ENCODE results near the gene CMBL. TPM values are rescaled to one million over a fixed set of nuclear protein-coding genes. Genes with fewer than 3 reads are reported as not detected.

The CMBL gene
- total and polyA plus RNA-seq, 2 experiments from 2014 or later, result 20.8 to 24.1 TPM

DNA sequence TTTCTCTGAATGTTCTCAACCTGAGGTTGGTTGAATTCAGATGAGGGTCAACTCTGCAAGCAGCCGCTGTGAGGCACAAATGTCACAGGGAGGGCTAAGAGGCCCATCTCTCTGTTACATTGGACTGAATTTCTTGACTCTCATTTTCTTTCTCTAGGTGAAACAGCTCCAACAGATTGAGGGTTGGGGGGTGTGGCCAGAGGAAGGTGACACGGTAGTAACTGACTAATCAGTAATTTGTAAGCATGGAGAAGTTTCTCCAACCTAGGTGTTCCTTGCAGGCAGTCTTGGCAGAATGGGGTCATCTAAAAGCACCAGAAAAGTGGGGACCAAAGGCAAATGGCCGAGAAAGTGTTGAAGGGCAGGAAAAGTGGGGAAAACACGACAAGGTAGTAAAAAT lies 40.9 kb downstream of the CMBL start:
- Histone ChIP-seq H3K27ac (peak overlapping the region; percentile 84), H3K27me3 (no peaks in the 10 kb centered on the region), H3K4me1 (ENCODE audit: insufficient read depth) (peaks cover 5% of the 10 kb centered on the region), H2AFZ (no peak overlapping the region), H3K4me3 (no peak overlapping the region), H3K4me2 (no peak overlapping the region), H3K79me2 (no peaks in the 10 kb centered on the region), H3K9me2 (replicated peaks; ENCODE audit: insufficient read depth) (no peaks in the 10 kb centered on the region), H3K9me3 (ENCODE audit: low read depth) (no peaks in the 10 kb centered on the region), H4K20me1 (ENCODE audit: insufficient read depth, poor library complexity, severe bottlenecking) (no peaks in the 10 kb centered on the region), H3K36me3 (replicated peaks; ENCODE audit: insufficient read depth, low read depth) (peaks cover 4% of the 10 kb centered on the region)
- DNase-seq (ENCODE audit: low spot score), result peak; percentile 32
- TF ChIP-seq, protein P1, sequence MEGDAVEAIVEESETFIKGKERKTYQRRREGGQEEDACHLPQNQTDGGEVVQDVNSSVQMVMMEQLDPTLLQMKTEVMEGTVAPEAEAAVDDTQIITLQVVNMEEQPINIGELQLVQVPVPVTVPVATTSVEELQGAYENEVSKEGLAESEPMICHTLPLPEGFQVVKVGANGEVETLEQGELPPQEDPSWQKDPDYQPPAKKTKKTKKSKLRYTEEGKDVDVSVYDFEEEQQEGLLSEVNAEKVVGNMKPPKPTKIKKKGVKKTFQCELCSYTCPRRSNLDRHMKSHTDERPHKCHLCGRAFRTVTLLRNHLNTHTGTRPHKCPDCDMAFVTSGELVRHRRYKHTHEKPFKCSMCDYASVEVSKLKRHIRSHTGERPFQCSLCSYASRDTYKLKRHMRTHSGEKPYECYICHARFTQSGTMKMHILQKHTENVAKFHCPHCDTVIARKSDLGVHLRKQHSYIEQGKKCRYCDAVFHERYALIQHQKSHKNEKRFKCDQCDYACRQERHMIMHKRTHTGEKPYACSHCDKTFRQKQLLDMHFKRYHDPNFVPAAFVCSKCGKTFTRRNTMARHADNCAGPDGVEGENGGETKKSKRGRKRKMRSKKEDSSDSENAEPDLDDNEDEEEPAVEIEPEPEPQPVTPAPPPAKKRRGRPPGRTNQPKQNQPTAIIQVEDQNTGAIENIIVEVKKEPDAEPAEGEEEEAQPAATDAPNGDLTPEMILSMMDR (IDR thresholded peaks at IDR 0.05; ENCODE audit: poor library complexity), result no peak
- no peak for TF ChIP-seq EZH2 (IDR thresholded peaks at IDR 0.05; ENCODE audit: borderline replicate concordance)
- no peak for TF ChIP-seq EZH2phosphoT487 (IDR thresholded peaks at IDR 0.05; ENCODE audit: low read depth, severe bottlenecking, unreplicated experiment)
- WGBS (ENCODE audit: low lambda C conversion rate, missing lambda C conversion rate), result 79% methylated on average over 4 of the region's 4 CpGs

DNA sequence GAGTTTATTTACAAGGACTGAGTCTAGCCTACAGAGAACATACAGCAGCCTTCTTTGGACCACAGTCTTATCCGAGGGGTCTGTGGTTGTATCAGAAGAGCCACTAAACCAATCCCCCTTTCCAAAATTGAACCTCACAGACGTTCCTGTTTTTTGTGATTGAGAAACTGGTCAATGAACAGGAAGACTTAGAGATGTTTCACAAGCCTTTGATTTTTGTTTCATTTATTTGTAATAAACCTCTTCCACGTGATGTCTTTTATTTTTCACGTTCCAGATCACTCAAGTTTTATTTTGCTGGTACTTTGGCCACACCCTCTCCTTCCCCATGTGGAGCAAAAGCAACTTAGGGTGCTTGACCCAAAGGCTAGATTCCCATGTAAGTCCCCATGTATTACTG lies 41.6 kb downstream of the CMBL start:
- H3K4me1 ChIP-seq (ENCODE audit: insufficient read depth), result peaks cover 5% of the 10 kb centered on the region
- H3K4me2 ChIP-seq, result no peak overlapping the region
- H3K9me2 ChIP-seq (replicated peaks; ENCODE audit: insufficient read depth), result no peaks in the 10 kb centered on the region
- 90% methylated on average over 4 of the region's 4 CpGs for WGBS (ENCODE audit: low lambda C conversion rate, missing lambda C conversion rate)
- H3K27ac ChIP-seq, result peak overlapping the region; percentile 84
- H3K79me2 ChIP-seq, result no peaks in the 10 kb centered on the region
- DNase-seq (ENCODE audit: low spot score), result no peak
- peaks cover 4% of the 10 kb centered on the region for H3K36me3 ChIP-seq (replicated peaks; ENCODE audit: insufficient read depth, low read depth)
- no peak overlapping the region for H3K4me3 ChIP-seq
- TF ChIP-seq EZH2 (IDR thresholded peaks at IDR 0.05; ENCODE audit: borderline replicate concordance), result no peak
- TF ChIP-seq, protein P1 (IDR thresholded peaks at IDR 0.05; ENCODE audit: poor library complexity), result no peak
- no peak for TF ChIP-seq EZH2phosphoT487 (IDR thresholded peaks at IDR 0.05; ENCODE audit: low read depth, severe bottlenecking, unreplicated experiment)
- no peak overlapping the region for H2AFZ ChIP-seq
- H3K27me3 ChIP-seq, result no peaks in the 10 kb centered on the region
- H4K20me1 ChIP-seq (ENCODE audit: insufficient read depth, poor library complexity, severe bottlenecking), result no peaks in the 10 kb centered on the region
- no peaks in the 10 kb centered on the region for H3K9me3 ChIP-seq (ENCODE audit: low read depth)

DNA sequence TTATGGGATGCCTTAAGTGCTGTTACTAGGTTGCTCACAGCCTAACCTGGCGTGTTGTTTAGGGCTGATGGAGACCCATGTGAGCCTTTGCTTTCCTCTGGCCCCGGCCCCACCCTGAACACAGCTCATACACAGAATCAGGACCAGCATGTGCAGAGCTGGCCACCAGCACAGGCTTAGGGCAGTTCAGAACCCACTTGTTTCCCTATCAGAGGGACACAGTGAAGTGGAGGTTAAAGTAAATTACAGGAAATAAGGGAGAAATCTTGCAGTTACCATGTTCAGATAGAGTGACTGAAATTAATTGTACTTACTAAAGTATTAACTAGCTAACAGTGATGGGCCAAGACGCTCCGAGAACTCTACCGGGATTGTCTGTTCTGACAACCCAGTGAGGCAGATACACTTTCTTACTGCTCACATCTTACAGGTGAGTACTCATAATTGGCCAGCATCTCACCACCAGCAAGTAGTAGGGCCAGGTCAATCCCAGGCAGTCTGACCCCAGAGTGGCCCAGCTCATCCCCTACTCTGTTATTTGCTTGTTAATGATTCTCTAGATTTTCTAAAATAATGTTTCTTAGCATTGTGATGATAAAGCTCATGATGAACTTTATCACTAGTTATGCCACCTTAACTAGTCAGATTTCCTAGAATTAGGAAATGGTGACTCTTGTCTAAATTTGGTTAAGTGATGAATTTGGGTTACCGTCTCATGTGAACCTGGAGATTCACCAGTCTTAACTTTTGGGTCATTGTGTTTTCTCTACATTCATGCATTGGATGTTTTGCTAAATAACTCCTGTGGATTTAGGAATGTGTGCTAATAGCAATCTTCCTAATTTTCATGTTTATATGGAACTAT lies 42.2 kb downstream of the CMBL start:
- H3K4me2 ChIP-seq, result no peak overlapping the region
- WGBS (ENCODE audit: low lambda C conversion rate, missing lambda C conversion rate), result 64% methylated on average over 6 of the region's 6 CpGs
- H3K4me3 ChIP-seq, result no peak overlapping the region
- no peaks in the 10 kb centered on the region for H3K27me3 ChIP-seq
- H2AFZ ChIP-seq, result no peak overlapping the region
- peaks cover 5% of the 10 kb centered on the region for H3K4me1 ChIP-seq (ENCODE audit: insufficient read depth)
- peaks cover 4% of the 10 kb centered on the region for H3K36me3 ChIP-seq (replicated peaks; ENCODE audit: insufficient read depth, low read depth)
- no peaks in the 10 kb centered on the region for H4K20me1 ChIP-seq (ENCODE audit: insufficient read depth, poor library complexity, severe bottlenecking)
- H3K9me3 ChIP-seq (ENCODE audit: low read depth), result no peaks in the 10 kb centered on the region
- TF ChIP-seq EZH2 (IDR thresholded peaks at IDR 0.05; ENCODE audit: borderline replicate concordance), result no peak
- peak overlapping the region; percentile 26 for H3K27ac ChIP-seq
- H3K79me2 ChIP-seq, result no peaks in the 10 kb centered on the region
- DNase-seq (ENCODE audit: low spot score), result no peak
- H3K9me2 ChIP-seq (replicated peaks; ENCODE audit: insufficient read depth), result no peaks in the 10 kb centered on the region

DNA sequence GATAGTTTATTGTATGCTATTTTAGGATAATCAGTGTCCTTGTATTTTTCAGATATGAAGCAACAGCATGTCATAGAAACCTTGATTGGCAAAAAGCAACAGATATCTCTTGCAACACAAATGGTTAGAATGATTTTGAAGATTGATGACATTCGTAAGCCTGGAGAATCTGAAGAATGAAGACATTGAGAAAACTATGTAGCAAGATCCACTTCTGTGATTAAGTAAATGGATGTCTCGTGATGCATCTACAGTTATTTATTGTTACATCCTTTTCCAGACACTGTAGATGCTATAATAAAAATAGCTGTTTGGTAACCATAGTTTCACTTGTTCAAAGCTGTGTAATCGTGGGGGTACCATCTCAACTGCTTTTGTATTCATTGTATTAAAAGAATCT lies 43.1 kb downstream of the CMBL start:
- Histone ChIP-seq H3K4me1 (ENCODE audit: insufficient read depth) (peaks cover 5% of the 10 kb centered on the region), H2AFZ (no peak overlapping the region), H3K79me2 (no peaks in the 10 kb centered on the region), H3K4me2 (no peak overlapping the region), H3K9me3 (ENCODE audit: low read depth) (no peaks in the 10 kb centered on the region), H3K9me2 (replicated peaks; ENCODE audit: insufficient read depth) (no peaks in the 10 kb centered on the region), H3K36me3 (replicated peaks; ENCODE audit: insufficient read depth, low read depth) (peaks cover 4% of the 10 kb centered on the region), H3K27ac (peak overlapping the region; percentile 26), H3K27me3 (no peaks in the 10 kb centered on the region), H4K20me1 (ENCODE audit: insufficient read depth, poor library complexity, severe bottlenecking) (no peaks in the 10 kb centered on the region), H3K4me3 (no peak overlapping the region)
- WGBS (ENCODE audit: low lambda C conversion rate, missing lambda C conversion rate), result 69% methylated on average over 3 of the region's 3 CpGs
- TF ChIP-seq EZH2 (IDR thresholded peaks at IDR 0.05; ENCODE audit: borderline replicate concordance), result no peak
- TF ChIP-seq, protein P1 (IDR thresholded peaks at IDR 0.05; ENCODE audit: poor library complexity), result no peak
- no peak for TF ChIP-seq EZH2phosphoT487 (IDR thresholded peaks at IDR 0.05; ENCODE audit: low read depth, severe bottlenecking, unreplicated experiment)
- no peak for DNase-seq (ENCODE audit: low spot score)
